ENCODE data around the gene STX16.

DNA sequence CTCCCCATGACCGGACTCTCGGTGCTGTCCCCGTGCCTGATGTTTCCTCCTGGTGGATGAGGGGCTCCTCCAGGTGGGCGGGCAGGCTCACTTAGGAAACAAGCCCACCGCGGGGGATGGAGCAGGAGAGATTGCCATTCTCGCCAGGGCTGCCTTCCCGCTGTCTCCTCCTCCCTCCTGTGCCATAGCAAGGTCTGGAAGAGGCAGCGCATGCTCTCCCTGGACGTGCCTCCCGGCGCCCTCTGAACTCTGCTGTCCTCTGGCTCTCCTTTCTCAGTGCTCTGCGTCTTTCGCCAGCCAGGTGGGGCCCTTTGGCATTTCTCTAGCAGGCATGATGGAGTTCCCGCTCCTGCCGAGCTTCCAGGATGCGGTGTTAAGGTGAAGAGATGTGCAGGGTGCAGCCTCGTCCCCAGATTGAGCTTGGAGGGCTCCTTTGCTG, 24.1 kb downstream of the STX16 start:
- no peak for TF ChIP-seq CTCF (IDR thresholded peaks at IDR 0.05; ENCODE audit: insufficient read depth, low read length)
- no peak for TF ChIP-seq POLR2AphosphoS5 (IDR thresholded peaks at IDR 0.05; ENCODE audit: low read depth)
- TF ChIP-seq, protein P1, sequence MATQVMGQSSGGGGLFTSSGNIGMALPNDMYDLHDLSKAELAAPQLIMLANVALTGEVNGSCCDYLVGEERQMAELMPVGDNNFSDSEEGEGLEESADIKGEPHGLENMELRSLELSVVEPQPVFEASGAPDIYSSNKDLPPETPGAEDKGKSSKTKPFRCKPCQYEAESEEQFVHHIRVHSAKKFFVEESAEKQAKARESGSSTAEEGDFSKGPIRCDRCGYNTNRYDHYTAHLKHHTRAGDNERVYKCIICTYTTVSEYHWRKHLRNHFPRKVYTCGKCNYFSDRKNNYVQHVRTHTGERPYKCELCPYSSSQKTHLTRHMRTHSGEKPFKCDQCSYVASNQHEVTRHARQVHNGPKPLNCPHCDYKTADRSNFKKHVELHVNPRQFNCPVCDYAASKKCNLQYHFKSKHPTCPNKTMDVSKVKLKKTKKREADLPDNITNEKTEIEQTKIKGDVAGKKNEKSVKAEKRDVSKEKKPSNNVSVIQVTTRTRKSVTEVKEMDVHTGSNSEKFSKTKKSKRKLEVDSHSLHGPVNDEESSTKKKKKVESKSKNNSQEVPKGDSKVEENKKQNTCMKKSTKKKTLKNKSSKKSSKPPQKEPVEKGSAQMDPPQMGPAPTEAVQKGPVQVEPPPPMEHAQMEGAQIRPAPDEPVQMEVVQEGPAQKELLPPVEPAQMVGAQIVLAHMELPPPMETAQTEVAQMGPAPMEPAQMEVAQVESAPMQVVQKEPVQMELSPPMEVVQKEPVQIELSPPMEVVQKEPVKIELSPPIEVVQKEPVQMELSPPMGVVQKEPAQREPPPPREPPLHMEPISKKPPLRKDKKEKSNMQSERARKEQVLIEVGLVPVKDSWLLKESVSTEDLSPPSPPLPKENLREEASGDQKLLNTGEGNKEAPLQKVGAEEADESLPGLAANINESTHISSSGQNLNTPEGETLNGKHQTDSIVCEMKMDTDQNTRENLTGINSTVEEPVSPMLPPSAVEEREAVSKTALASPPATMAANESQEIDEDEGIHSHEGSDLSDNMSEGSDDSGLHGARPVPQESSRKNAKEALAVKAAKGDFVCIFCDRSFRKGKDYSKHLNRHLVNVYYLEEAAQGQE (IDR thresholded peaks at IDR 0.05; ENCODE audit: insufficient replicate concordance, low read depth): no peak
- TF ChIP-seq SPI1 (IDR thresholded peaks at IDR 0.05; ENCODE audit: borderline replicate concordance, low read depth): no peak
- no peak for TF ChIP-seq GABPA (IDR thresholded peaks at IDR 0.05; ENCODE audit: low read depth)

Measured in HL-60 (cell line).